Activated naive CD8-positive, alpha-beta T cell treated with anti-CD3 and anti-CD28 coated beads, Interleukin-2, amount 10 ng/mL, durations not matched to agents 7 days and 5 days (primary cell): Measurements from ENCODE around the gene FAM114A1. TPM values are rescaled to one million over a fixed set of nuclear protein-coding genes. Genes with fewer than 3 reads are reported as not detected.
A peak's percentile ranks its signal among the peaks of the same experiment; 100 is the strongest.
"Not testable (repeated sequence)": the region's sequence is repeated elsewhere in the genome, so short reads cannot be mapped to it uniquely, and the experiment has no call there.

Source experiments
- ATAC-seq: fragments of 150-1000 bp; cut with Tn5 transposase; one replicate; pipeline ENCODE4 v1.10.0; 2021; ENCODE audit warnings: low read depth, moderate library complexity
- POLR2A ChIA-PET: fragments of 350-600 bp; sonication (Branson Sonifier 250); formaldehyde crosslinking; loops from one replicate; lab custom pipeline; 2021; ENCODE audit warnings: antibody characterized with exemption; lab: Charles Lee
- DNase-seq: peaks from one replicate; pipeline ENCODE4 v3.0.0; 2021
- H3K27ac Mint-ChIP-seq: one replicate; pipeline ENCODE4 v1.8.0; 2022; ENCODE audit warnings: mild to moderate bottlenecking, mixed read lengths
- H3K27me3 Mint-ChIP-seq: one replicate; pipeline ENCODE4 v1.8.0; 2022; ENCODE audit warnings: mild to moderate bottlenecking, moderate library complexity, mixed read lengths
- H3K36me3 Mint-ChIP-seq: one replicate; pipeline ENCODE4 v1.8.0; 2021; ENCODE audit warnings: mild to moderate bottlenecking, mixed read lengths
- H3K4me1 Mint-ChIP-seq: one replicate; pipeline ENCODE4 v1.8.0; 2021; ENCODE audit warnings: mixed read lengths
- H3K4me3 Mint-ChIP-seq: one replicate; pipeline ENCODE4 v1.8.0; 2022; ENCODE audit warnings: mild to moderate bottlenecking, moderate library complexity, mixed read lengths
- H3K9me3 Mint-ChIP-seq: one replicate; pipeline ENCODE4 v1.8.0; 2021; ENCODE audit warnings: mixed read lengths
- total RNA-seq, 2 experiments: library from RNA; stranded (reverse); gene quantifications; one replicate each; pipeline ENCODE4 v1.2.3, GENCODE V29; 2021

FAM114A1 gene
- total RNA-seq, 2 experiments from 2014 or later: 0.33 to 0.34 TPM

GRCh38 chr4:38957261-38957815 is 89.7 kb downstream of the FAM114A1 start:
- no peak overlapping the region for H3K27ac Mint-ChIP-seq
- H3K4me1 Mint-ChIP-seq: peaks cover 14% of the 10 kb centered on the region
- POLR2A ChIA-PET: no interaction called here
- peaks cover 8% of the 10 kb centered on the region for H3K36me3 Mint-ChIP-seq
- H3K9me3 Mint-ChIP-seq: peaks cover 9% of the 10 kb centered on the region
- ATAC-seq: no peak
- peaks cover 3% of the 10 kb centered on the region for H3K27me3 Mint-ChIP-seq
- no peak overlapping the region for H3K4me3 Mint-ChIP-seq
- no peak for DNase-seq

DNA sequence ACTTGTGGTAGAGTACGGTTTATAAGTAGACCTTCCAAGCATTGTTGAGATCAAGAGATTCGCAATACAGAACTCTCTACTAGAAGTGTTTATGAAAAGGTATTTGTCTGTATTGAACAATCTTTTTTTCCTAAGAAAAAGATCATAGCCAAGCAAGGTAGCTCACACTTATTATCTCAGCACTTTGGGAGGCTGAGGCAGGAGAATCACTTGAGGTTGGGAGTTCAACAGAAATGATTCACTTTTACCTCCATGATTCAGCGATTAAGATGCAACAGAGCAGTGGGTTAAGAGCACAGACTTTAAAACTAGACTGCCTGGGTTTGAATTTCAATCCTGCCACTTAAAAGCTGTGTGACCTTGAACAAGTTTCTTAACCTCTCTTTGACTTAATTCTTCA is 90.3 kb downstream of the FAM114A1 start:
- Mint-ChIP-seq H3K4me3 (no peak overlapping the region), H3K4me1 (peaks cover 14% of the 10 kb centered on the region)
- DNase-seq: no peak

DNA sequence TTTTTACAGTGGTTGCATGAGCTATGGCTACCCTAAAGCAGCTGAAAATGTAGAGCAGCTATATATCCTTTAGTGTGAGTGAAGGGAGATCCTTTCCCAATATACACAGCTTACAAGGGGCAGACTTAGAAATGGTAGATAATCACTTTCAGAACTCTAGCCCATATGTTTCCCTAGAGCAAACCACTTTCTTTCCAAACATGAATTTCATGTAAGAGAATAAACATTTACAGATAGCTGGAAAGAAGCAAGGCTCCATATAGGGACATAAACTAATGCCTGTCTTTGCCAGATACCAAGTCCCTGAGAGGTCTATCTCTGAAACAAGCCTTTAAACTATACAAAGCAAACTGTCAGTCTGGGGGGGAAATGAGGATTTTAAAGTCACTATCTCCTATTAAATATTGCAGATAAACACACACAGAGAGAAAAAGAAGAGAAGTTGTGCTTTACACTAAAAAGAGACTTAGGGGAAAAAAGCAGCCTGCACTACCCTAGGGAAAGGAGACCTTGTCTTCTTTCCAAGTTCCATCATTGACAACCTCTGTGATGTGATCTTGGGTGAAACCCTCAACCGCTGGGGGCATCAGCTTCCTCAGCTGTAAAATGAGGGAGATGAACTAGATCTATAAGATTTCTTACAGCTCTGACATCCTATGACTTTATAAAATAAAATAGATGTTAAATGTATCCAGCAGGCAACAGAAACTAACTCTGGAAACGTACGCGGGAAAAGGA is 91.0 kb downstream of the FAM114A1 start:
- no peak for DNase-seq
- Mint-ChIP-seq H3K4me3 (no peak overlapping the region), H3K4me1 (peaks cover 14% of the 10 kb centered on the region), H3K27ac (peak overlapping the region; percentile 5), H3K9me3 (peaks cover 12% of the 10 kb centered on the region), H3K27me3 (peaks cover under 1% of the 10 kb centered on the region), H3K36me3 (peaks cover 14% of the 10 kb centered on the region)
- POLR2A ChIA-PET: no interaction called here
- ATAC-seq: peak; percentile 73

More for the DNA sequence above, 90.3 kb downstream of the FAM114A1 start:
- no peak for ATAC-seq
- Mint-ChIP-seq H3K27me3 (peaks cover 3% of the 10 kb centered on the region), H3K27ac (no peak overlapping the region), H3K36me3 (peaks cover 9% of the 10 kb centered on the region), H3K9me3 (peaks cover 11% of the 10 kb centered on the region)
- POLR2A ChIA-PET: no interaction called here

DNA sequence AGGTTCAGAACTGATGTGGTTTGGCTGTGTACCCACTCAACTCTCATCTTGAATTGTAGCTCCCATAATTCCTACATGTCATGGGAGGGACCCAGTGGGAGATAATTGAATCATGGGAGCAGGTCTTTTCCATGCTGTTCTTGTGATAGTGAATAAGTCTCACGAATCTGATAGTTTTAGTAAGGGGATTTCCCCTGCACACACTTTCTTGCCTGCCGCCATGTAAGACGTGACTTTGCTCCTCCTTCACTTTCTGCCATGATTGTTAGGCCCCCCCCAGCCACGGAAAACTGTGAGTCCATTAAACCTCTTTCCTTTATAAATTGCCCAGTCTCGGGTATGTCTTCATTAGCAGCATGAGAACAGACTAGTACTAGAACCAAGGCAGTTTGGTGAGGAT is 91.6 kb downstream of the FAM114A1 start:
- H3K4me1 Mint-ChIP-seq: peaks cover 14% of the 10 kb centered on the region
- H3K36me3 Mint-ChIP-seq: peaks cover 19% of the 10 kb centered on the region
- POLR2A ChIA-PET: interaction anchor here (0.6 kb wide), 1 partner anchor 54 kb away, joined by 3 read pairs; no protein-coding TSS in a partner anchor
- DNase-seq, H3K4me3 Mint-ChIP-seq, H3K27me3 Mint-ChIP-seq, ATAC-seq, H3K27ac Mint-ChIP-seq: not testable (repeated sequence)
- peaks cover 12% of the 10 kb centered on the region for H3K9me3 Mint-ChIP-seq

DNA sequence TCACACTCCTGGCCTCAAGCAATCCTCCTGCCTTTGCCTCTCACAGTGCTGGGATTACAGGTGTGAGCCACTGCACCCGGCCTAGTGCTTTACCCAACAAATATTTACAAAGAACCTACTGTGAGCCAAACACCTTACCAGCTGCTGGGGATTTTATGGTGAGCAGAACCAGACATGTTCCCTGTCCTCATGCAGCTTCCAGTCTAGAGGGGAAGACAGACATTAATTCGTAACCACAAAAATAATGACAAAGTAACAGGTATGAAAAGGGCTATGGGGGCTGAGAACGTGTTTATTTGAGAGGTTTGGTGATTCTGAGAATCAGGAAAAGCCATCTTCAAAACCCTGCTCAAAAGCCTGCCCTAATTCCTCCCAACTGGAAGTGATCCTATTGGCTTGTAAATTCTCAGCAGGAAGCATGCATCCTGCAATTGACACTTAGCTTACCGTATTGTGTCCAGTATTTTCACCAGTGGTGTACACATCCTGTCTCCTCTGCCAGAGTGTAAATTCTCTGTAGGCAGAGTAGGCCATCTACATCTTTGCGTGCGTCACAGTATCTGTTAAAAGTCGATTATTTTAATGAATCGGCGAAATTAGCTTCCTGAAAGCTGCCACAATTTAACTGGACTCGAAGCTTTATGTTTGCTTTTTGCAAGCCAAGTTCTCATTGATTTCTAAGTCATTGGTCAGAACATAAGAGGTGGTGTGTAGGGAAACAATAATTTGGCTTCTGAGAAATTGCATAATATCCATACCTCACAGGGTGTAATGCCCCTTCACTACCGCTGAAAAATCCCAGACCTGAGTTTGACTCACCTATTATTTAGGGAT is 97.6 kb downstream of the FAM114A1 start:
- no peak overlapping the region for H3K4me3 Mint-ChIP-seq
- H3K27me3 Mint-ChIP-seq: no peaks in the 10 kb centered on the region
- DNase-seq (no peak), ATAC-seq (no peak)
- peaks cover 61% of the 10 kb centered on the region for H3K36me3 Mint-ChIP-seq
- POLR2A ChIA-PET: no interaction called here
- peaks cover 10% of the 10 kb centered on the region for H3K9me3 Mint-ChIP-seq
- H3K4me1 Mint-ChIP-seq: peaks cover 4% of the 10 kb centered on the region
- H3K27ac Mint-ChIP-seq: no peak overlapping the region

DNA sequence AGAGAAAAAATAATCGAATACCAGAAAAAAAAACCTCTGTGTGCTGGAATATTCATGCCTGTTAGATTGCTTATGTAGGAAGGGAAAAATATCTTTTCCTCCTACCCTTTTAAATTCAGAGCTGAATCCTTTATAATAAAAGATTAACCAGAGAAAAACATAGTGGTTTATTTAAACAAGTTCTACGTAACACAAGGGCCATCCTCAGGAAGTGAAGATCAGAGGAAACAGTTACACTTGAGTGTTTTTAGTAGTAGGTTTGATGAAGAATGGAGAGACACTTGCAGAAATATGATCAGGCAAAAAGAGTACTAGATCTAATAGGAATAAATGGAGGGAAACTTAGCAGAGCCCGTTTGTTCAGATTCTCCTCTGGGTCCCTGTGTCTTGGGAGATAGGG is 98.3 kb downstream of the FAM114A1 start:
- Mint-ChIP-seq H3K4me3 (no peak overlapping the region), H3K9me3 (peaks cover 6% of the 10 kb centered on the region), H3K27me3 (no peaks in the 10 kb centered on the region), H3K36me3 (peaks cover 64% of the 10 kb centered on the region), H3K27ac (no peak overlapping the region), H3K4me1 (peaks cover 4% of the 10 kb centered on the region)
- POLR2A ChIA-PET: no interaction called here
- DNase-seq (no peak), ATAC-seq (no peak)

- no peak overlapping the region for H3K27ac Mint-ChIP-seq
- no peak overlapping the region for H3K4me3 Mint-ChIP-seq
- H3K27me3 Mint-ChIP-seq: no peaks in the 10 kb centered on the region
- POLR2A ChIA-PET: no interaction called here
- H3K36me3 Mint-ChIP-seq: peaks cover 62% of the 10 kb centered on the region
- DNase-seq: no peak
- H3K4me1 Mint-ChIP-seq: peaks cover 4% of the 10 kb centered on the region
- H3K9me3 Mint-ChIP-seq: peaks cover 4% of the 10 kb centered on the region
- no peak for ATAC-seq
Observed at GRCh38 chr4:38967260-38968095, 99.9 kb downstream of the FAM114A1 start.

DNA sequence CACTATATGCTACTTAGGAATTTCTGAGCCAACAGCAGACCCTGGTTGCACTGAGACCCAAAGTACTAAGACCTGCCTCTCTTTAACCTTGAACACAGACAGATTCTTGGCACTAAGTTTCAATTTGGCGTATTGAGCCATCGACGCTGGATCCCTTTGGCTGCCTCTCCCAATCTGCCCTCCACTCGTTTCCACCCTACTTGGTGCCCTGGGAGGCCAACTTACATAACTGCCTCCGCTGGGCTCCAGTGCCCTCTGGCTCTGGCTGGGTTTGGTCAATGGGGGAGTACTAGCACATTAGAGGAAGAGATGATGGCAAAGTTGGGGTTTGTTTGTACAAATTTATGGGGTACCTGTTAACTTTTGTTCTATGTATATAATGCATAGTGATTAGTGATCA is 101.1 kb downstream of the FAM114A1 start:
- POLR2A ChIA-PET: no interaction called here
- Mint-ChIP-seq H3K27ac (no peak overlapping the region), H3K4me1 (peaks cover 4% of the 10 kb centered on the region), H3K27me3 (no peaks in the 10 kb centered on the region), H3K4me3 (no peak overlapping the region), H3K9me3 (peaks cover 1% of the 10 kb centered on the region), H3K36me3 (peaks cover 59% of the 10 kb centered on the region)
- DNase-seq: no peak
- ATAC-seq: no peak

GRCh38 chr4:38976308-38976707 is 108.7 kb downstream of the FAM114A1 start:
- no peak overlapping the region for H3K27ac Mint-ChIP-seq
- peaks cover 27% of the 10 kb centered on the region for H3K36me3 Mint-ChIP-seq
- H3K9me3 Mint-ChIP-seq: no peaks in the 10 kb centered on the region
- ATAC-seq (no peak), DNase-seq (no peak)
- H3K27me3 Mint-ChIP-seq: no peaks in the 10 kb centered on the region
- H3K4me3 Mint-ChIP-seq: no peak overlapping the region
- POLR2A ChIA-PET: no interaction called here
- H3K4me1 Mint-ChIP-seq: peaks cover 4% of the 10 kb centered on the region

- no peak for ATAC-seq
- POLR2A ChIA-PET: no interaction called here
- DNase-seq: no peak
- H3K9me3 Mint-ChIP-seq: no peaks in the 10 kb centered on the region
- H3K27me3 Mint-ChIP-seq: no peaks in the 10 kb centered on the region
- no peak overlapping the region for H3K4me3 Mint-ChIP-seq
- no peak overlapping the region for H3K27ac Mint-ChIP-seq
- H3K36me3 Mint-ChIP-seq: peaks cover 44% of the 10 kb centered on the region
- peaks cover 11% of the 10 kb centered on the region for H3K4me1 Mint-ChIP-seq
Observed at GRCh38 chr4:38979081-38979480, 111.5 kb downstream of the FAM114A1 start.

GRCh38 chr4:38979511-38980230 is 112.1 kb downstream of the FAM114A1 start:
- no peak for DNase-seq
- Mint-ChIP-seq H3K27me3 (no peaks in the 10 kb centered on the region), H3K9me3 (no peaks in the 10 kb centered on the region), H3K36me3 (peaks cover 47% of the 10 kb centered on the region), H3K4me1 (peaks cover 14% of the 10 kb centered on the region), H3K27ac (no peak overlapping the region), H3K4me3 (no peak overlapping the region)
- POLR2A ChIA-PET: interaction anchor here (0.7 kb wide), 1 partner anchor 1821 kb away, joined by 7 read pairs; no protein-coding TSS in a partner anchor
- ATAC-seq: no peak

GRCh38 chr4:38980903-38981676 is 113.5 kb downstream of the FAM114A1 start:
- Mint-ChIP-seq H3K4me1 (peaks cover 16% of the 10 kb centered on the region), H3K27ac (peak overlapping the region; percentile 19), H3K27me3 (no peaks in the 10 kb centered on the region), H3K4me3 (no peak overlapping the region), H3K9me3 (no peaks in the 10 kb centered on the region), H3K36me3 (peaks cover 49% of the 10 kb centered on the region)
- ATAC-seq (peak; percentile 22), DNase-seq (no peak)
- POLR2A ChIA-PET: interaction anchor here (0.5 kb wide), 1 partner anchor 34 kb away, joined by 5 read pairs; no protein-coding TSS in a partner anchor
